HepG2 (cell line): ENCODE data around the gene MFN2. TPM values are rescaled to one million over a fixed set of nuclear protein-coding genes. Genes with fewer than 3 reads are reported as not detected.
A peak's percentile ranks its signal among the peaks of the same experiment; 100 is the strongest.

Source experiments
- ATF1 ChIP-seq: IDR thresholded peaks from 2 replicates; pipeline ENCODE4 v1.6.1; 2016; ENCODE audit warnings: mild to moderate bottlenecking, control low read depth
- CBFB ChIP-seq: sonication (generic); formaldehyde crosslinking; IDR thresholded peaks from 2 replicates; pipeline ENCODE4 v1.4.0; 2020; ENCODE audit warnings: missing genetic modification reagents
- KAT7 ChIP-seq: IDR thresholded peaks from 2 replicates; pipeline ENCODE4 v1.6.1; 2018; ENCODE audit warnings: borderline replicate concordance, missing compliant biosample characterization
- MTA1 ChIP-seq: sonication (generic); formaldehyde crosslinking; IDR thresholded peaks from 2 replicates; pipeline ENCODE4 v1.4.0; 2020; ENCODE audit warnings: missing genetic modification reagents, mild to moderate bottlenecking, borderline replicate concordance
- NCOR1 ChIP-seq: fragments of 200-600 bp; sonication (generic); IDR thresholded peaks from 2 replicates; pipeline ENCODE4 v1.7.0; 2017; ENCODE audit warnings: antibody characterized with exemption, low read length, borderline replicate concordance
- NR2F2 ChIP-seq: IDR thresholded peaks from 2 replicates; pipeline ENCODE4 v1.6.1; 2012; ENCODE audit warnings: low read depth, inconsistent platforms, borderline replicate concordance
- RAD21 ChIP-seq: fragments of 450-650 bp; formaldehyde crosslinking; IDR thresholded peaks from 2 replicates; pipeline ENCODE4 v1.5.0; 2020; ENCODE audit warnings: mild to moderate bottlenecking
- RFXANK ChIP-seq: IDR thresholded peaks from 2 replicates; pipeline ENCODE4 v1.6.1; 2016
- SKI ChIP-seq: fragments of 450-650 bp; IDR thresholded peaks from one replicate; pipeline ENCODE4 v1.6.1; 2018; ENCODE audit warnings: mild to moderate bottlenecking; ENCODE audit not compliant: partially characterized antibody
- SMAD3 ChIP-seq: sonication (generic); formaldehyde crosslinking; IDR thresholded peaks from 2 replicates; pipeline ENCODE4 v1.4.0; 2020; ENCODE audit warnings: missing genetic modification reagents
- TGIF2 ChIP-seq: IDR thresholded peaks from 2 replicates; pipeline ENCODE4 v1.6.1; 2016; ENCODE audit warnings: control low read depth, missing compliant biosample characterization
- ZMYM2 ChIP-seq: sonication (generic); formaldehyde crosslinking; IDR thresholded peaks from 2 replicates; pipeline ENCODE4 v1.8.0; 2022; ENCODE audit warnings: mild to moderate bottlenecking, missing genetic modification reagents
- ZNF124 ChIP-seq: sonication (generic); formaldehyde crosslinking; IDR thresholded peaks from 2 replicates; pipeline ENCODE4 v1.4.0; 2020; ENCODE audit warnings: missing genetic modification reagents
- ZNF296 ChIP-seq: sonication (generic); formaldehyde crosslinking; conservative IDR thresholded peaks from 2 replicates; pipeline ENCODE4 v1.5.0; 2020; ENCODE audit warnings: mild to moderate bottlenecking, missing genetic modification reagents
- ZNF383 ChIP-seq: sonication (generic); formaldehyde crosslinking; IDR thresholded peaks from 2 replicates; pipeline ENCODE4 v1.4.0; 2020; ENCODE audit warnings: missing genetic modification reagents, mild to moderate bottlenecking, borderline replicate concordance
- ZNF772 ChIP-seq: sonication (generic); formaldehyde crosslinking; IDR thresholded peaks from 2 replicates; pipeline ENCODE4 v1.5.0; 2020; ENCODE audit warnings: mild to moderate bottlenecking, missing genetic modification reagents
- ZNF816 ChIP-seq: sonication (generic); formaldehyde crosslinking; IDR thresholded peaks from 2 replicates; pipeline ENCODE4 v1.8.0; 2022; ENCODE audit warnings: missing genetic modification reagents, mild to moderate bottlenecking, borderline replicate concordance
- polyA plus RNA-seq, 8 experiments: library from polyadenylated mRNA; depleted of rRNA in 3 of 8; stranded (reverse) in 7 of 8; unstranded in 1 of 8; fragments of >200 nt; fragmentation: Illumina TruSeq in 4 of 8; extraction: Trizol in 4 of 8; gene quantifications; 2 replicates each; pipeline versions ENCODE4 v1.2.1 to v1.2.3, GENCODE V29; 2011 to 2016; ENCODE audit warnings: low read depth in 4 of 8, missing spikeins in 1 of 8, mixed read lengths in 1 of 8; ENCODE audit not compliant: insufficient read depth in 1 of 8
- total RNA-seq, 5 experiments: library from RNA; depleted of rRNA; stranded (reverse); fragments of >200 nt; fragmentation: Illumina TruSeq; extraction: Trizol; gene quantifications; 2 replicates each; pipeline ENCODE4 v1.2.3, GENCODE V29; 2016; ENCODE audit warnings: low read depth in 1 of 5
- TF ChIP-seq, protein P1 (sequence below): sonication (generic); formaldehyde crosslinking; IDR thresholded peaks from 2 replicates; pipeline ENCODE4 v1.5.1; 2020; ENCODE audit warnings: missing genetic modification reagents, mild to moderate bottlenecking, borderline replicate concordance
- TF ChIP-seq, protein P2 (sequence below): sonication (generic); formaldehyde crosslinking; IDR thresholded peaks from 2 replicates; pipeline ENCODE4 v1.8.0; 2022; ENCODE audit warnings: mild to moderate bottlenecking, missing genetic modification reagents, borderline replicate concordance
- TF ChIP-seq, protein P3 (sequence below): sonication (generic); formaldehyde crosslinking; IDR thresholded peaks from 2 replicates; pipeline ENCODE4 v1.5.0; 2020; ENCODE audit warnings: missing genetic modification reagents
- TF ChIP-seq, protein P4 (sequence below): sonication (generic); formaldehyde crosslinking; IDR thresholded peaks from 2 replicates; pipeline ENCODE4 v1.8.0; 2022; ENCODE audit warnings: missing genetic modification reagents, low read depth, mild to moderate bottlenecking, borderline replicate concordance
- TF ChIP-seq, protein P5 (sequence below): conservative IDR thresholded peaks from 2 replicates; pipeline ENCODE4 v1.6.1; 2018; ENCODE audit warnings: missing genetic modification reagents

Gene MFN2
- total and polyA plus RNA-seq, 2 of the 13 experiments (the other 11 are each of a cell fraction or from before 2014, with no cell fraction given), result 38.7 to 60.9 TPM

DNA sequence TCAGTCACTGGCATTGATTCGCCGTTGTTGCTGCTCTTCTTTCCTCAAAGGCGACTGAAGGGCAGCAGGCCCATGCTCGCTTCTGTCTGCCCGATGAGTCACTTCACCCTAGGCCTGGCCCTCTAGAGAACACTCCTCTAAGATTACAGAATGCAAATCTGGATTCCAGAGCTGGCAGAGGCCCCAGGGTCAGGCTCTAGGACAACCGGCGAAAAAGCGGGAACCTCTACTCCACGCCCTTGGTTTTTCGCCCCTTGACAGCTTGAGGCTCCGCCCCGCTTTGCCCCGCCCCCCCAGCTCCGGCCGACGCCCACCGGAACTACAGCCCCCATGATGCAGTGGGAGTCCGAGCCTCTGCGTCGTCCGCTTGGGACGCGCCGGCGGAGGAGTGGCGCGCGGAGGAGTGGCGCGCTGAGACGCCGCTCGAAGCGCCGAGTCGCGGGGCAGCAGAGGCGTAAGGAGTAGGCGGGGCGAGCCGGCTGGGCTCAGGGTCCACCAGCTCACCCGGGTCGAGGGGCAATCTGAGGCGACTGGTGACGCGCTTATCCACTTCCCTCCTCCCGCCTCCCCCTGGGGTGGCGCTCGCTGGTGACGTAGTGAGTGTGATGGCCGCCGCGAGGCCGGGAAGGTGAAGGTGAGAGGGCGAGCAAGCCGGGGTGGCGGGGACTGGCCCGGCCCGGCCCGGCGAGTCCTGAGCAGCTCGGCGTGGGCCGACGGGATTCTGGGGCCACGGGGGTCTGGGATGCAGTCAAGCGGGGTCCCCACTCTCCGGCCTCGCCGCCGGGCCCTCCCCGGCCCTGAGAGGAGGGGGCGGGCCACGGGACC is at the start of gene MFN2 (continued):
- TF ChIP-seq, protein P1, sequence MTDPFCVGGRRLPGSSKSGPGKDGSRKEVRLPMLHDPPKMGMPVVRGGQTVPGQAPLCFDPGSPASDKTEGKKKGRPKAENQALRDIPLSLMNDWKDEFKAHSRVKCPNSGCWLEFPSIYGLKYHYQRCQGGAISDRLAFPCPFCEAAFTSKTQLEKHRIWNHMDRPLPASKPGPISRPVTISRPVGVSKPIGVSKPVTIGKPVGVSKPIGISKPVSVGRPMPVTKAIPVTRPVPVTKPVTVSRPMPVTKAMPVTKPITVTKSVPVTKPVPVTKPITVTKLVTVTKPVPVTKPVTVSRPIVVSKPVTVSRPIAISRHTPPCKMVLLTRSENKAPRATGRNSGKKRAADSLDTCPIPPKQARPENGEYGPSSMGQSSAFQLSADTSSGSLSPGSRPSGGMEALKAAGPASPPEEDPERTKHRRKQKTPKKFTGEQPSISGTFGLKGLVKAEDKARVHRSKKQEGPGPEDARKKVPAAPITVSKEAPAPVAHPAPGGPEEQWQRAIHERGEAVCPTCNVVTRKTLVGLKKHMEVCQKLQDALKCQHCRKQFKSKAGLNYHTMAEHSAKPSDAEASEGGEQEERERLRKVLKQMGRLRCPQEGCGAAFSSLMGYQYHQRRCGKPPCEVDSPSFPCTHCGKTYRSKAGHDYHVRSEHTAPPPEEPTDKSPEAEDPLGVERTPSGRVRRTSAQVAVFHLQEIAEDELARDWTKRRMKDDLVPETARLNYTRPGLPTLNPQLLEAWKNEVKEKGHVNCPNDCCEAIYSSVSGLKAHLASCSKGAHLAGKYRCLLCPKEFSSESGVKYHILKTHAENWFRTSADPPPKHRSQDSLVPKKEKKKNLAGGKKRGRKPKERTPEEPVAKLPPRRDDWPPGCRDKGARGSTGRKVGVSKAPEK, result no peak
- peak; percentile 68; the same call in 1 of the 2 replicates for TF ChIP-seq ZNF816
- peak; percentile 67; the same call in 1 of the 2 replicates for TF ChIP-seq KAT7 (CRISPR knock-in tag)
- TF ChIP-seq ZMYM2 (CRISPR knock-in tag), result no peak
- TF ChIP-seq NR2F2, result no peak
- peak; percentile 91 for TF ChIP-seq TGIF2 (CRISPR knock-in tag)
- TF ChIP-seq ZNF296 (CRISPR knock-in tag), result no peak
- peak; percentile 25; the same call in 1 of the 2 replicates for TF ChIP-seq ZNF124 (CRISPR knock-in tag)
- TF ChIP-seq NCOR1, result no peak; the same call in 1 of the 2 replicates
- TF ChIP-seq, protein P2, sequence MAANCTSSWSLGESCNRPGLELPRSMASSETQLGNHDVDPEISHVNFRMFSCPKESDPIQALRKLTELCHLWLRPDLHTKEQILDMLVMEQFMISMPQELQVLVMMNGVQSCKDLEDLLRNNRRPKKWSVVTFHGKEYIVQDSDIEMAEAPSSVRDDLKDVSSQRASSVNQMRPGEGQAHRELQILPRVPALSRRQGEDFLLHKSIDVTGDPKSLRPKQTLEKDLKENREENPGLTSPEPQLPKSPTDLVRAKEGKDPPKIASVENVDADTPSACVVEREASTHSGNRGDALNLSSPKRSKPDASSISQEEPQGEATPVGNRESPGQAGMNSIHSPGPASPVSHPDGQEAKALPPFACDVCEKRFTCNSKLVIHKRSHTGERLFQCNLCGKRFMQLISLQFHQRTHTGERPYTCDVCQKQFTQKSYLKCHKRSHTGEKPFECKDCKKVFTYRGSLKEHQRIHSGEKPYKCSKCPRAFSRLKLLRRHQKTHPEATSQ (CRISPR knock-in tag), result no peak
- TF ChIP-seq ZNF383 (CRISPR knock-in tag), result no peak
- TF ChIP-seq, protein P3, sequence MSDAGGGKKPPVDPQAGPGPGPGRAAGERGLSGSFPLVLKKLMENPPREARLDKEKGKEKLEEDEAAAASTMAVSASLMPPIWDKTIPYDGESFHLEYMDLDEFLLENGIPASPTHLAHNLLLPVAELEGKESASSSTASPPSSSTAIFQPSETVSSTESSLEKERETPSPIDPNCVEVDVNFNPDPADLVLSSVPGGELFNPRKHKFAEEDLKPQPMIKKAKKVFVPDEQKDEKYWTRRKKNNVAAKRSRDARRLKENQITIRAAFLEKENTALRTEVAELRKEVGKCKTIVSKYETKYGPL (CRISPR knock-in tag), result 0 out of 2 replicates have a peak, but pooled peaks have one; percentile 10
- TF ChIP-seq, protein P4, sequence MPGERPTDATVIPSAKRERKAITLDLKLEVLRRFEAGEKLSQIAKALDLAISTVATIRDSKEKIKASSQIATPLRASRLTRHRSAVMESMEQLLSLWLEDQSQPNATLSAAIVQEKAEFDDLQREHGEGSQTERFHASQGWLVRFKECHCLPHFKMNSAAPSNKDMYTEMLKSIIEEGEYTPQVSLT (CRISPR knock-in tag), result no peak
- 0 out of 2 replicates have a peak, but pooled peaks have one; percentile 18 for TF ChIP-seq MTA1 (CRISPR knock-in tag)
- peak; percentile 81; the same call in 1 of the 2 replicates for TF ChIP-seq SMAD3
- no peak for TF ChIP-seq RFXANK (CRISPR knock-in tag)
- TF ChIP-seq, protein P5, sequence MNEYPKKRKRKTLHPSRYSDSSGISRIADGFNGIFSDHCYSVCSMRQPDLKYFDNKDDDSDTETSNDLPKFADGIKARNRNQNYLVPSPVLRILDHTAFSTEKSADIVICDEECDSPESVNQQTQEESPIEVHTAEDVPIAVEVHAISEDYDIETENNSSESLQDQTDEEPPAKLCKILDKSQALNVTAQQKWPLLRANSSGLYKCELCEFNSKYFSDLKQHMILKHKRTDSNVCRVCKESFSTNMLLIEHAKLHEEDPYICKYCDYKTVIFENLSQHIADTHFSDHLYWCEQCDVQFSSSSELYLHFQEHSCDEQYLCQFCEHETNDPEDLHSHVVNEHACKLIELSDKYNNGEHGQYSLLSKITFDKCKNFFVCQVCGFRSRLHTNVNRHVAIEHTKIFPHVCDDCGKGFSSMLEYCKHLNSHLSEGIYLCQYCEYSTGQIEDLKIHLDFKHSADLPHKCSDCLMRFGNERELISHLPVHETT (CRISPR knock-in tag), result peak; percentile 64
- TF ChIP-seq ZNF772 (CRISPR knock-in tag), result no peak; the same call in 1 of the 2 replicates
- TF ChIP-seq SKI, result peak; percentile 74
- no peak; the same call in 1 of the 2 replicates for TF ChIP-seq RAD21
- peak; percentile 98 for TF ChIP-seq ATF1 (CRISPR knock-in tag)
- peak; percentile 72; the same call in 1 of the 2 replicates for TF ChIP-seq CBFB (CRISPR knock-in tag)
